Dedifferentiated amniotic fluid mesenchymal stem cell (primary cell): ENCODE results near the gene TPPP2.

Source experiments
- DNase-seq: peaks from one replicate; pipeline ENCODE4 v3.0.0-alpha.2; 2016; ENCODE audit errors: extremely low spot score

TPPP2 gene

GRCh38 chr14:21075719-21076437 is 45.9 kb downstream of the TPPP2 start:
- DNase-seq = no peak

- DNase-seq = no peak
These were observed 47.7 kb downstream of the TPPP2 start for GRCh38 chr14:21077672-21078071.

GRCh38 chr14:21078287-21078686 is 48.3 kb downstream of the TPPP2 start:
- DNase-seq = no peak

- no peak for DNase-seq
These were observed 48.7 kb downstream of the TPPP2 start for GRCh38 chr14:21078726-21079125.

GRCh38 chr14:21081521-21082142 is 51.6 kb downstream of the TPPP2 start:
- no peak for DNase-seq
